ENCODE results near the gene SKIC2.

DNA sequence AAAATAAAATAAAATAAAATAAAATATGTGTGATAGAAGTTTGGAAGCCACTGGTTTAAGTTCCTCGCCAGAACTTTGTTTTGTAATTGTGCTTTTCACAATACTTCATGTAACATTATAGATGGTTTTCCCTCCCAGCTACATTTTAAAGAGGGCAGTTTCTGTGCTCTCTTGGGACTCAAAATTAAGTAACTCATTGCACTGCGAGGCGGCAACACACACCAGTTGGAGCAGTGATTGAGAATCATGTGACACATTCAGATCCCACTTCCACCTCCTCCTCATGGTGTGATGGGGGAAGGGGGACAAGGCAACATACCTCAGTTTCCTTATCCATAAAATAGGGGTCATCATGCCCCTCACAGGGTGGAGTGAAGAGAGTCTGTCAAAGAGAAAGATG is 24.0 kb upstream of the SKIC2 start:
- TF ChIP-seq POLR2A (IDR thresholded peaks at IDR 0.05) = no peak
- TF ChIP-seq, protein P1, sequence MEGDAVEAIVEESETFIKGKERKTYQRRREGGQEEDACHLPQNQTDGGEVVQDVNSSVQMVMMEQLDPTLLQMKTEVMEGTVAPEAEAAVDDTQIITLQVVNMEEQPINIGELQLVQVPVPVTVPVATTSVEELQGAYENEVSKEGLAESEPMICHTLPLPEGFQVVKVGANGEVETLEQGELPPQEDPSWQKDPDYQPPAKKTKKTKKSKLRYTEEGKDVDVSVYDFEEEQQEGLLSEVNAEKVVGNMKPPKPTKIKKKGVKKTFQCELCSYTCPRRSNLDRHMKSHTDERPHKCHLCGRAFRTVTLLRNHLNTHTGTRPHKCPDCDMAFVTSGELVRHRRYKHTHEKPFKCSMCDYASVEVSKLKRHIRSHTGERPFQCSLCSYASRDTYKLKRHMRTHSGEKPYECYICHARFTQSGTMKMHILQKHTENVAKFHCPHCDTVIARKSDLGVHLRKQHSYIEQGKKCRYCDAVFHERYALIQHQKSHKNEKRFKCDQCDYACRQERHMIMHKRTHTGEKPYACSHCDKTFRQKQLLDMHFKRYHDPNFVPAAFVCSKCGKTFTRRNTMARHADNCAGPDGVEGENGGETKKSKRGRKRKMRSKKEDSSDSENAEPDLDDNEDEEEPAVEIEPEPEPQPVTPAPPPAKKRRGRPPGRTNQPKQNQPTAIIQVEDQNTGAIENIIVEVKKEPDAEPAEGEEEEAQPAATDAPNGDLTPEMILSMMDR (IDR thresholded peaks at IDR 0.05) = no peak

All from sigmoid colon (tissue), 3 donors.